OCI-LY3 (cell line): ENCODE results near the gene LGI1.

Experiments
- EZH2phosphoT487 ChIP-seq: fragments of 200-600 bp; shearing (Covaris generic); IDR thresholded peaks from 2 replicates; pipeline ENCODE4 v1.6.1; 2018; ENCODE audit warnings: antibody characterized with exemption, mixed run types, low read depth
- TF ChIP-seq, protein P1 (sequence below): fragments of 200-600, 300-600 bp; sonication (generic); IDR thresholded peaks from 2 replicates; pipeline ENCODE4 v1.5.1; 2014; ENCODE audit warnings: antibody characterized with exemption, low read length, low read depth

DNA sequence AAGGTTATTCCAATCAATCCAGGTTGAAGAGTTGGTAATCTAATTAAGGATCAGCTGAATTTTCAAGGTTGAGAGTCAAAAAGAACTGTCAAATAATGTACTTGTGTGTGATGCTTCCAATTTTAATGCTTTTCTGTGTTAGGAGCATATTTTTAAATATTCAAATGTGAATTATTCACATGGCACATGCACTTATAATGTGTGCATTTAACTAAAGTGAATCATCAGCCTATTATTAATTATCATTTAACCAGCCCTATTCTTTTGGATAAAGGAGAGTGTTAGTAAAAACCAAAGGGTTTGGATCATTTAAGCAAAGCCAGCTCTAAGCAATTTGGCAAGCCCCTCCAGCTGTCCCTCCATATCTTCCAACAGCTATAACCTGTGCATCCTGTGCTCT, 11.2 kb downstream of the LGI1 start:
- TF ChIP-seq, protein P1, sequence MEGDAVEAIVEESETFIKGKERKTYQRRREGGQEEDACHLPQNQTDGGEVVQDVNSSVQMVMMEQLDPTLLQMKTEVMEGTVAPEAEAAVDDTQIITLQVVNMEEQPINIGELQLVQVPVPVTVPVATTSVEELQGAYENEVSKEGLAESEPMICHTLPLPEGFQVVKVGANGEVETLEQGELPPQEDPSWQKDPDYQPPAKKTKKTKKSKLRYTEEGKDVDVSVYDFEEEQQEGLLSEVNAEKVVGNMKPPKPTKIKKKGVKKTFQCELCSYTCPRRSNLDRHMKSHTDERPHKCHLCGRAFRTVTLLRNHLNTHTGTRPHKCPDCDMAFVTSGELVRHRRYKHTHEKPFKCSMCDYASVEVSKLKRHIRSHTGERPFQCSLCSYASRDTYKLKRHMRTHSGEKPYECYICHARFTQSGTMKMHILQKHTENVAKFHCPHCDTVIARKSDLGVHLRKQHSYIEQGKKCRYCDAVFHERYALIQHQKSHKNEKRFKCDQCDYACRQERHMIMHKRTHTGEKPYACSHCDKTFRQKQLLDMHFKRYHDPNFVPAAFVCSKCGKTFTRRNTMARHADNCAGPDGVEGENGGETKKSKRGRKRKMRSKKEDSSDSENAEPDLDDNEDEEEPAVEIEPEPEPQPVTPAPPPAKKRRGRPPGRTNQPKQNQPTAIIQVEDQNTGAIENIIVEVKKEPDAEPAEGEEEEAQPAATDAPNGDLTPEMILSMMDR = no peak
- no peak for TF ChIP-seq EZH2phosphoT487
